GM23338 (cell line): Measurements from ENCODE around the gene FSIP1. TPM values are rescaled to one million over a fixed set of nuclear protein-coding genes. Genes with fewer than 3 reads are reported as not detected.

Experiments used
- ATAC-seq: fragments of 200-7000 bp; cut with Tn5 transposase; 3 replicates; pipeline ENCODE4 v1.9.1; 2020
- DNase-seq: peaks from one replicate; pipeline ENCODE4 v3.0.0-alpha.2; 2015; ENCODE audit warnings: low spot score
- H2AFZ ChIP-seq: fragments of 200-600 bp; sonication (generic); 2 replicates; pipeline ENCODE4 v1.8.0; 2016; ENCODE audit warnings: antibody characterized with exemption, mild to moderate bottlenecking, moderate library complexity
- H3F3A ChIP-seq: fragments of 200-600 bp; sonication (generic); replicated peaks from 2 replicates; pipeline ENCODE4 v1.8.0; 2017; ENCODE audit warnings: antibody characterized with exemption, mixed run types, low read depth
- H3K27ac ChIP-seq: fragments of 200-600 bp; sonication (generic); 2 replicates; pipeline ENCODE4 v1.6.1; 2016; ENCODE audit warnings: low read depth
- H3K27me3 ChIP-seq: fragments of 200-600 bp; sonication (generic); 2 replicates; pipeline ENCODE4 v1.8.0; 2016; ENCODE audit warnings: mild to moderate bottlenecking, mixed run types, moderate library complexity; ENCODE audit not compliant: insufficient read depth
- H3K36me3 ChIP-seq: fragments of 200-600 bp; sonication (generic); 2 replicates; pipeline ENCODE4 v1.8.0; 2016; ENCODE audit warnings: mild to moderate bottlenecking; ENCODE audit not compliant: insufficient read depth
- H3K4me1 ChIP-seq: fragments of 200-600 bp; sonication (generic); 2 replicates; pipeline ENCODE4 v1.8.0; 2016; ENCODE audit warnings: mild to moderate bottlenecking, moderate library complexity; ENCODE audit not compliant: insufficient read depth
- H3K4me2 ChIP-seq: fragments of 200-600 bp; sonication (generic); 2 replicates; pipeline ENCODE4 v1.7.1; 2017; ENCODE audit warnings: mixed run types
- H3K4me3 ChIP-seq: fragments of 200-600 bp; sonication (generic); 2 replicates; pipeline ENCODE4 v1.6.1; 2016; ENCODE audit warnings: mixed run types
- H3K79me2 ChIP-seq: fragments of 200-600 bp; sonication (generic); replicated peaks from 2 replicates; pipeline ENCODE4 v1.8.0; 2017; ENCODE audit warnings: mild to moderate bottlenecking; ENCODE audit not compliant: insufficient read depth
- H3K9me2 ChIP-seq: fragments of 200-600 bp; sonication (generic); 2 replicates; pipeline ENCODE4 v1.8.0; 2017; ENCODE audit not compliant: insufficient read depth
- H4K20me1 ChIP-seq: fragments of 200-600 bp; sonication (generic); replicated peaks from 2 replicates; pipeline ENCODE4 v1.8.0; 2017; ENCODE audit warnings: mild to moderate bottlenecking; ENCODE audit not compliant: insufficient read depth
- H3K27ac Mint-ChIP-seq: 2 replicates; pipeline ENCODE4 v1.8.0; 2020; ENCODE audit warnings: inconsistent platforms, mild to moderate bottlenecking, moderate library complexity, mixed read lengths
- H3K27me3 Mint-ChIP-seq: 3 replicates; pipeline ENCODE4 v1.8.0; 2022; ENCODE audit warnings: low read depth, mild to moderate bottlenecking, moderate library complexity, mixed read lengths, inconsistent platforms; ENCODE audit not compliant: insufficient read depth, poor library complexity
- H3K36me3 Mint-ChIP-seq: 3 replicates; pipeline ENCODE4 v1.8.0; 2021; ENCODE audit warnings: low read depth, mild to moderate bottlenecking, inconsistent platforms, moderate library complexity, mixed read lengths
- H3K4me1 Mint-ChIP-seq: 3 replicates; pipeline ENCODE4 v1.8.0; 2020; ENCODE audit warnings: mild to moderate bottlenecking, inconsistent platforms, mixed read lengths
- H3K4me3 Mint-ChIP-seq: 3 replicates; pipeline ENCODE4 v1.8.0; 2021; ENCODE audit warnings: moderate library complexity, mild to moderate bottlenecking, inconsistent platforms, mixed read lengths
- H3K9me3 Mint-ChIP-seq: 3 replicates; pipeline ENCODE4 v1.8.0; 2020; ENCODE audit warnings: moderate library complexity, mild to moderate bottlenecking, inconsistent platforms, mixed read lengths
- CREB1 ChIP-seq: fragments of 250-450 bp; sonication (Bioruptor Pico); IDR thresholded peaks from 2 replicates; pipeline ENCODE4 v1.5.0; 2020; ENCODE audit warnings: low read depth, mild to moderate bottlenecking, moderate library complexity
- EZH2 ChIP-seq: fragments of 200-600 bp; sonication (generic); IDR thresholded peaks from one replicate; pipeline ENCODE4 v1.8.0; 2017; ENCODE audit warnings: antibody characterized with exemption, mild to moderate bottlenecking, low read depth; ENCODE audit not compliant: unreplicated experiment
- EZH2phosphoT487 ChIP-seq: fragments of 200-600 bp; sonication (generic); IDR thresholded peaks from one replicate; pipeline ENCODE4 v1.8.1; 2018; ENCODE audit warnings: antibody characterized with exemption; ENCODE audit not compliant: unreplicated experiment
- JUNB ChIP-seq: IDR thresholded peaks from one replicate; pipeline ENCODE4 v1.6.1; 2016; ENCODE audit warnings: antibody characterized with exemption; ENCODE audit not compliant: unreplicated experiment
- NANOG ChIP-seq: IDR thresholded peaks from 2 replicates; pipeline ENCODE4 v1.6.1; 2016; ENCODE audit warnings: antibody characterized with exemption, borderline replicate concordance
- POLR2AphosphoS5 ChIP-seq: IDR thresholded peaks from 2 replicates; pipeline ENCODE4 v1.6.1; 2016; ENCODE audit warnings: antibody characterized with exemption, low read depth
- STAT1 ChIP-seq: IDR thresholded peaks from one replicate; pipeline ENCODE4 v1.6.1; 2016; ENCODE audit warnings: antibody characterized with exemption; ENCODE audit not compliant: unreplicated experiment
- ZNF114 ChIP-seq: fragments of 250-450 bp; sonication (Bioruptor Pico); IDR thresholded peaks from 2 replicates; pipeline ENCODE4 v1.5.0; 2020; ENCODE audit warnings: mild to moderate bottlenecking, moderate library complexity
- ZNF331 ChIP-seq: fragments of 250-450 bp; sonication (Bioruptor Pico); IDR thresholded peaks from 2 replicates; pipeline ENCODE4 v1.5.0; 2020; ENCODE audit warnings: low read depth, mild to moderate bottlenecking, moderate library complexity
- polyA plus RNA-seq: library from polyadenylated mRNA; unstranded; fragments of >200 nt; fragmentation: Nextera tagmentation; extraction: Ambion mirVana; gene quantifications from 2 replicates; pipeline ENCODE4 v1.2.1, GENCODE V29; 2016
- total RNA-seq: library from RNA; depleted of rRNA; stranded (reverse); fragments of >200 nt; shearing (Covaris generic); gene quantifications from 2 replicates; pipeline ENCODE4 v1.2.3, GENCODE V29; 2014
- TF ChIP-seq, protein P1 (sequence below): fragments of 250-450 bp; sonication (Bioruptor Pico); IDR thresholded peaks from 2 replicates; pipeline ENCODE4 v1.5.0; 2020; ENCODE audit warnings: mild to moderate bottlenecking, moderate library complexity
- TF ChIP-seq, protein P2 (sequence below): IDR thresholded peaks from one replicate; pipeline ENCODE4 v1.6.1; 2018; ENCODE audit warnings: antibody characterized with exemption; ENCODE audit not compliant: unreplicated experiment
- TF ChIP-seq, protein P3 (sequence below): IDR thresholded peaks from 2 replicates; pipeline ENCODE4 v1.6.1; 2016; ENCODE audit warnings: antibody characterized with exemption
- TF ChIP-seq, protein P4 (sequence below), 2 experiments: fragments of 200-600 bp in 1 of 2; sonication (generic) in 1 of 2; conservative IDR thresholded peaks; 2 replicates each; pipeline versions ENCODE4 v1.5.1 to v1.6.1; 2016 to 2017; ENCODE audit warnings: antibody characterized with exemption in 2 of 2, low read depth in 2 of 2, mild to moderate bottlenecking in 2 of 2, moderate library complexity in 1 of 2

The FSIP1 gene
- total and polyA plus RNA-seq, 2 experiments from 2014 or later: 0.92 to 2.1 TPM

DNA sequence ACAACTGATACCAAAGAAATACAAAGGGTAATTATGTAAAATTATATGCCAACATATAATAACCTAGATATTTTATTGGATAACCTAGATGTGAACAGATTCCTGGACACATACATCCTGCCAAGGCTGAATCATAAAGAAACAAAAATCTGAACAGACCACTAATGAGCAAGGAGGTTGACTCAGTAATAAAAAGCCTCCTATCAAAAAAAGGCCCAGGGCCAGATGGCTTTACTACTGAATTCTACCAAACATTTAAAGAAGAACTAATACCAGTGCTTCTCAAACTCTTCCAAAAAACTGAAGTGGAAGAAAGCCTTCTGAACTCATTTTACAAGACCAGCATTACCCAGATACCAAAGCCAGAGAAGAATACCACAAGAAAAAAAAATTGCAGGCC is 169.4 kb downstream of the FSIP1 start:
- Histone ChIP-seq H2AFZ (no peak overlapping the region), H4K20me1 (no peaks in the 10 kb centered on the region), H3K4me1 (no peaks in the 10 kb centered on the region), H3K4me2 (no peak overlapping the region), H3F3A (no peaks in the 10 kb centered on the region), H3K4me3 (no peak overlapping the region), H3K9me2 (0 out of 2 replicates have a peak, but pooled peaks cover 2% of the 10 kb centered on the region), H3K27me3 (no peaks in the 10 kb centered on the region), H3K27ac (no peak overlapping the region), H3K79me2 (no peaks in the 10 kb centered on the region), H3K36me3 (no peaks in the 10 kb centered on the region; the same call in 1 of the 2 replicates)
- TF ChIP-seq STAT1 (no peak), NANOG (no peak), EZH2phosphoT487 (no peak), POLR2AphosphoS5 (no peak), JUNB (no peak), ZNF114 (CRISPR knock-in tag) (no peak), ZNF331 (CRISPR knock-in tag) (no peak), CREB1 (no peak), EZH2 (no peak)
- TF ChIP-seq, protein P1, sequence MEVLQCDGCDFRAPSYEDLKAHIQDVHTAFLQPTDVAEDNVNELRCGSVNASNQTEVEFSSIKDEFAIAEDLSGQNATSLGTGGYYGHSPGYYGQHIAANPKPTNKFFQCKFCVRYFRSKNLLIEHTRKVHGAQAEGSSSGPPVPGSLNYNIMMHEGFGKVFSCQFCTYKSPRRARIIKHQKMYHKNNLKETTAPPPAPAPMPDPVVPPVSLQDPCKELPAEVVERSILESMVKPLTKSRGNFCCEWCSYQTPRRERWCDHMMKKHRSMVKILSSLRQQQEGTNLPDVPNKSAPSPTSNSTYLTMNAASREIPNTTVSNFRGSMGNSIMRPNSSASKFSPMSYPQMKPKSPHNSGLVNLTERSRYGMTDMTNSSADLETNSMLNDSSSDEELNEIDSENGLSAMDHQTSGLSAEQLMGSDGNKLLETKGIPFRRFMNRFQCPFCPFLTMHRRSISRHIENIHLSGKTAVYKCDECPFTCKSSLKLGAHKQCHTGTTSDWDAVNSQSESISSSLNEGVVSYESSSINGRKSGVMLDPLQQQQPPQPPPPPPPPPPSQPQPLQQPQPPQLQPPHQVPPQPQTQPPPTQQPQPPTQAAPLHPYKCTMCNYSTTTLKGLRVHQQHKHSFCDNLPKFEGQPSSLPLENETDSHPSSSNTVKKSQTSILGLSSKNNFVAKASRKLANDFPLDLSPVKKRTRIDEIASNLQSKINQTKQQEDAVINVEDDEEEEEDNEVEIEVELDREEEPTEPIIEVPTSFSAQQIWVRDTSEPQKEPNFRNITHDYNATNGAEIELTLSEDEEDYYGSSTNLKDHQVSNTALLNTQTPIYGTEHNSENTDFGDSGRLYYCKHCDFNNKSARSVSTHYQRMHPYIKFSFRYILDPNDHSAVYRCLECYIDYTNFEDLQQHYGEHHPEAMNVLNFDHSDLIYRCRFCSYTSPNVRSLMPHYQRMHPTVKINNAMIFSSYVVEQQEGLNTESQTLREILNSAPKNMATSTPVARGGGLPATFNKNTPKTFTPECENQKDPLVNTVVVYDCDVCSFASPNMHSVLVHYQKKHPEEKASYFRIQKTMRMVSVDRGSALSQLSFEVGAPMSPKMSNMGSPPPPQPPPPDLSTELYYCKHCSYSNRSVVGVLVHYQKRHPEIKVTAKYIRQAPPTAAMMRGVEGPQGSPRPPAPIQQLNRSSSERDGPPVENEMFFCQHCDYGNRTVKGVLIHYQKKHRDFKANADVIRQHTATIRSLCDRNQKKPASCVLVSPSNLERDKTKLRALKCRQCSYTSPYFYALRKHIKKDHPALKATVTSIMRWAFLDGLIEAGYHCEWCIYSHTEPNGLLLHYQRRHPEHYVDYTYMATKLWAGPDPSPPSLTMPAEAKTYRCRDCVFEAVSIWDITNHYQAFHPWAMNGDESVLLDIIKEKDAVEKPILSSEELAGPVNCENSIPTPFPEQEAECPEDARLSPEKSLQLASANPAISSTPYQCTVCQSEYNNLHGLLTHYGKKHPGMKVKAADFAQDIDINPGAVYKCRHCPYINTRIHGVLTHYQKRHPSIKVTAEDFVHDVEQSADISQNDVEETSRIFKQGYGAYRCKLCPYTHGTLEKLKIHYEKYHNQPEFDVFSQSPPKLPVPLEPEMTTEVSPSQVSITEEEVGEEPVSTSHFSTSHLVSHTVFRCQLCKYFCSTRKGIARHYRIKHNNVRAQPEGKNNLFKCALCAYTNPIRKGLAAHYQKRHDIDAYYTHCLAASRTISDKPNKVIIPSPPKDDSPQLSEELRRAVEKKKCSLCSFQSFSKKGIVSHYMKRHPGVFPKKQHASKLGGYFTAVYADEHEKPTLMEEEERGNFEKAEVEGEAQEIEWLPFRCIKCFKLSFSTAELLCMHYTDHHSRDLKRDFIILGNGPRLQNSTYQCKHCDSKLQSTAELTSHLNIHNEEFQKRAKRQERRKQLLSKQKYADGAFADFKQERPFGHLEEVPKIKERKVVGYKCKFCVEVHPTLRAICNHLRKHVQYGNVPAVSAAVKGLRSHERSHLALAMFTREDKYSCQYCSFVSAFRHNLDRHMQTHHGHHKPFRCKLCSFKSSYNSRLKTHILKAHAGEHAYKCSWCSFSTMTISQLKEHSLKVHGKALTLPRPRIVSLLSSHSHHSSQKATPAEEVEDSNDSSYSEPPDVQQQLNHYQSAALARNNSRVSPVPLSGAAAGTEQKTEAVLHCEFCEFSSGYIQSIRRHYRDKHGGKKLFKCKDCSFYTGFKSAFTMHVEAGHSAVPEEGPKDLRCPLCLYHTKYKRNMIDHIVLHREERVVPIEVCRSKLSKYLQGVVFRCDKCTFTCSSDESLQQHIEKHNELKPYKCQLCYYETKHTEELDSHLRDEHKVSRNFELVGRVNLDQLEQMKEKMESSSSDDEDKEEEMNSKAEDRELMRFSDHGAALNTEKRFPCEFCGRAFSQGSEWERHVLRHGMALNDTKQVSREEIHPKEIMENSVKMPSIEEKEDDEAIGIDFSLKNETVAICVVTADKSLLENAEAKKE (CRISPR knock-in tag): no peak
- TF ChIP-seq, protein P2, sequence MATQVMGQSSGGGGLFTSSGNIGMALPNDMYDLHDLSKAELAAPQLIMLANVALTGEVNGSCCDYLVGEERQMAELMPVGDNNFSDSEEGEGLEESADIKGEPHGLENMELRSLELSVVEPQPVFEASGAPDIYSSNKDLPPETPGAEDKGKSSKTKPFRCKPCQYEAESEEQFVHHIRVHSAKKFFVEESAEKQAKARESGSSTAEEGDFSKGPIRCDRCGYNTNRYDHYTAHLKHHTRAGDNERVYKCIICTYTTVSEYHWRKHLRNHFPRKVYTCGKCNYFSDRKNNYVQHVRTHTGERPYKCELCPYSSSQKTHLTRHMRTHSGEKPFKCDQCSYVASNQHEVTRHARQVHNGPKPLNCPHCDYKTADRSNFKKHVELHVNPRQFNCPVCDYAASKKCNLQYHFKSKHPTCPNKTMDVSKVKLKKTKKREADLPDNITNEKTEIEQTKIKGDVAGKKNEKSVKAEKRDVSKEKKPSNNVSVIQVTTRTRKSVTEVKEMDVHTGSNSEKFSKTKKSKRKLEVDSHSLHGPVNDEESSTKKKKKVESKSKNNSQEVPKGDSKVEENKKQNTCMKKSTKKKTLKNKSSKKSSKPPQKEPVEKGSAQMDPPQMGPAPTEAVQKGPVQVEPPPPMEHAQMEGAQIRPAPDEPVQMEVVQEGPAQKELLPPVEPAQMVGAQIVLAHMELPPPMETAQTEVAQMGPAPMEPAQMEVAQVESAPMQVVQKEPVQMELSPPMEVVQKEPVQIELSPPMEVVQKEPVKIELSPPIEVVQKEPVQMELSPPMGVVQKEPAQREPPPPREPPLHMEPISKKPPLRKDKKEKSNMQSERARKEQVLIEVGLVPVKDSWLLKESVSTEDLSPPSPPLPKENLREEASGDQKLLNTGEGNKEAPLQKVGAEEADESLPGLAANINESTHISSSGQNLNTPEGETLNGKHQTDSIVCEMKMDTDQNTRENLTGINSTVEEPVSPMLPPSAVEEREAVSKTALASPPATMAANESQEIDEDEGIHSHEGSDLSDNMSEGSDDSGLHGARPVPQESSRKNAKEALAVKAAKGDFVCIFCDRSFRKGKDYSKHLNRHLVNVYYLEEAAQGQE: no peak
- TF ChIP-seq, protein P3, sequence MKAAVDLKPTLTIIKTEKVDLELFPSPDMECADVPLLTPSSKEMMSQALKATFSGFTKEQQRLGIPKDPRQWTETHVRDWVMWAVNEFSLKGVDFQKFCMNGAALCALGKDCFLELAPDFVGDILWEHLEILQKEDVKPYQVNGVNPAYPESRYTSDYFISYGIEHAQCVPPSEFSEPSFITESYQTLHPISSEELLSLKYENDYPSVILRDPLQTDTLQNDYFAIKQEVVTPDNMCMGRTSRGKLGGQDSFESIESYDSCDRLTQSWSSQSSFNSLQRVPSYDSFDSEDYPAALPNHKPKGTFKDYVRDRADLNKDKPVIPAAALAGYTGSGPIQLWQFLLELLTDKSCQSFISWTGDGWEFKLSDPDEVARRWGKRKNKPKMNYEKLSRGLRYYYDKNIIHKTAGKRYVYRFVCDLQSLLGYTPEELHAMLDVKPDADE: no peak
- TF ChIP-seq, protein P4, sequence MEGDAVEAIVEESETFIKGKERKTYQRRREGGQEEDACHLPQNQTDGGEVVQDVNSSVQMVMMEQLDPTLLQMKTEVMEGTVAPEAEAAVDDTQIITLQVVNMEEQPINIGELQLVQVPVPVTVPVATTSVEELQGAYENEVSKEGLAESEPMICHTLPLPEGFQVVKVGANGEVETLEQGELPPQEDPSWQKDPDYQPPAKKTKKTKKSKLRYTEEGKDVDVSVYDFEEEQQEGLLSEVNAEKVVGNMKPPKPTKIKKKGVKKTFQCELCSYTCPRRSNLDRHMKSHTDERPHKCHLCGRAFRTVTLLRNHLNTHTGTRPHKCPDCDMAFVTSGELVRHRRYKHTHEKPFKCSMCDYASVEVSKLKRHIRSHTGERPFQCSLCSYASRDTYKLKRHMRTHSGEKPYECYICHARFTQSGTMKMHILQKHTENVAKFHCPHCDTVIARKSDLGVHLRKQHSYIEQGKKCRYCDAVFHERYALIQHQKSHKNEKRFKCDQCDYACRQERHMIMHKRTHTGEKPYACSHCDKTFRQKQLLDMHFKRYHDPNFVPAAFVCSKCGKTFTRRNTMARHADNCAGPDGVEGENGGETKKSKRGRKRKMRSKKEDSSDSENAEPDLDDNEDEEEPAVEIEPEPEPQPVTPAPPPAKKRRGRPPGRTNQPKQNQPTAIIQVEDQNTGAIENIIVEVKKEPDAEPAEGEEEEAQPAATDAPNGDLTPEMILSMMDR (conservative IDR thresholded peaks at IDR 0.05; ENCODE audit: low read depth in 2 of 2): no peak
- no peak for ATAC-seq
- H3K4me3 Mint-ChIP-seq: no peak overlapping the region
- H3K27me3 Mint-ChIP-seq: peaks cover 1% of the 10 kb centered on the region
- no peak for DNase-seq
- peaks cover 8% of the 10 kb centered on the region; the same call in 2 of the 3 replicates for H3K9me3 Mint-ChIP-seq
- H3K27ac Mint-ChIP-seq: no peak overlapping the region
- H3K4me1 Mint-ChIP-seq: no peaks in the 10 kb centered on the region
- H3K36me3 Mint-ChIP-seq: no peaks in the 10 kb centered on the region
